HG03135 (cell line): Measurements from ENCODE around the gene JMJD1C.
"Not testable (repeated sequence)": the region's sequence is repeated elsewhere in the genome, so short reads cannot be mapped to it uniquely, and the experiment has no call there.

Experiments
- ATAC-seq: cut with Tn5 transposase; IDR thresholded peaks from one replicate; pipeline ENCODE4 v1.9.1; 2021; ENCODE audit warnings: mild to moderate bottlenecking, moderate library complexity; ENCODE audit not compliant: unreplicated experiment

Gene JMJD1C

GRCh38 chr10:63197344-63198092, 268.3 kb downstream of the JMJD1C start:
- ATAC-seq, result no peak

DNA sequence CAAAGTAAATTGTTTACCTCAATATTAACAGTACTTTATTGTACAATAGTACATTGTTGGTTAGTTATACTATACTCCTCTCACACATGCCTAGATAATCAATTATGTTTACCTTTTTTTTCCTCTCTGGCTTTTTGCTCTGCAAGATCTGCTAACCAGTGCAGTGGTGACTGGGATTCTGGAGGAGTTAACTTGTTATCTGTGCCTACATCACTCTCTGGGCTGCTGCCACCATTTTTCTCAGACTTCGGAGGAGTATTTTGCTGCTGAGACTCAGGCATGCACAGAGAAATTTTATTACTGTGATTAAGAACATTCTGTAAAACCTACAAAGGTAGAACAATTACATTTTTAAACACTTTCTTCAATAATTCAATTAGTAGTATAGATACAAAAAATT, 273.0 kb downstream of the JMJD1C start:
- no peak for ATAC-seq

- ATAC-seq, result no peak
Observed at GRCh38 chr10:63175534-63175933, 290.2 kb downstream of the JMJD1C start.

GRCh38 chr10:63173468-63174232, 292.1 kb downstream of the JMJD1C start:
- ATAC-seq, result peak; percentile 99

- ATAC-seq, result no peak
Observed at GRCh38 chr10:63171926-63172325, 293.9 kb downstream of the JMJD1C start.

- no peak for ATAC-seq
Observed at GRCh38 chr10:63171255-63171855, 294.4 kb downstream of the JMJD1C start.

- ATAC-seq, result no peak
Observed at GRCh38 chr10:63169624-63170023, 296.2 kb downstream of the JMJD1C start.

- ATAC-seq, result no peak
Observed at GRCh38 chr10:63168821-63169462, 296.8 kb downstream of the JMJD1C start.

- no peak for ATAC-seq
Observed at GRCh38 chr10:63166742-63167258, 299.0 kb downstream of the JMJD1C start.

DNA sequence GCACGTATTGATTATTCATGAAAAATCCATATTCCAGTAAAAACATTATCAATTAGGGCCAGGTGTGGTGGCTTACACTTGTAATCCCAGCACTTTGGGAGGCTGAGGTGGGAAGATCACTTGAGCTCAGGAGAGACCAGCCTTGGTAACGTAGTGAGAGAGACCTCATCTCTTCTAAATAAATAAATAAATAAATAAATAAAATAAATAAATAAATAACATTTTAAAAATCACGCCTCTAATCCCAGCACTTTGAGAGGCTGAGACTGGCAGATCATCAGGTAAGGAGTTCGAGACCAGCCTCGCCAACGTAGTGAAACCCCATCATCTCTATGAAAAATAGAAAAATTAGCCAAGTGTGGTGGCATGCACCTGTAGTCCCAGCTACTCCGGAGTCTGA, 300.5 kb downstream of the JMJD1C start:
- no peak for ATAC-seq

DNA sequence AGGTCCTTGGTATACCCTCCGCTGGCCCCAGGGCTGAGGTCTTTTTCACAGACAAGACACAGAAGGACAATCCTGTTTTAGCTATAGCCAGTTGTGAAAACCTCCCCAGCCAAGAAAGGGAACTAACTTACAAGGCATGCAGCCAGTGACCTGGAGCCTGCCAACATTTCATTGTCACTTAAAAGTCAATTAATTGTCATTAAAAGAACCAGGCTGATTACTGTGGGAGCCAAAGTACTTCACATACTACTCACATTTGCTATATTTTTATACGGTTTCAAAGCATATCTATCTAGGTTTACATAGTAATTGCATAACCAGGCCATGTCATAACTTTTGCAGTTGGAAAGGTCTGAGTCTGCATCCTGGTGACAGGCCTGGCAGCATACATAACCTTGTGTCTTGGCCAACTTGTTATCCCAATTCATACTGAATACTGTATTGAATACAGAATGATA, 301.6 kb downstream of the JMJD1C start:
- no peak for ATAC-seq

- no peak for ATAC-seq
Observed at GRCh38 chr10:63161592-63161991, 304.2 kb downstream of the JMJD1C start.

GRCh38 chr10:63157845-63158624, 307.7 kb downstream of the JMJD1C start:
- ATAC-seq, result peak; percentile 61

- ATAC-seq, result no peak
Observed at GRCh38 chr10:63156236-63156635, 309.5 kb downstream of the JMJD1C start.

GRCh38 chr10:63155388-63156020, 310.3 kb downstream of the JMJD1C start:
- no peak for ATAC-seq

- no peak for ATAC-seq
Observed at GRCh38 chr10:63154546-63155387, 311.0 kb downstream of the JMJD1C start.

DNA sequence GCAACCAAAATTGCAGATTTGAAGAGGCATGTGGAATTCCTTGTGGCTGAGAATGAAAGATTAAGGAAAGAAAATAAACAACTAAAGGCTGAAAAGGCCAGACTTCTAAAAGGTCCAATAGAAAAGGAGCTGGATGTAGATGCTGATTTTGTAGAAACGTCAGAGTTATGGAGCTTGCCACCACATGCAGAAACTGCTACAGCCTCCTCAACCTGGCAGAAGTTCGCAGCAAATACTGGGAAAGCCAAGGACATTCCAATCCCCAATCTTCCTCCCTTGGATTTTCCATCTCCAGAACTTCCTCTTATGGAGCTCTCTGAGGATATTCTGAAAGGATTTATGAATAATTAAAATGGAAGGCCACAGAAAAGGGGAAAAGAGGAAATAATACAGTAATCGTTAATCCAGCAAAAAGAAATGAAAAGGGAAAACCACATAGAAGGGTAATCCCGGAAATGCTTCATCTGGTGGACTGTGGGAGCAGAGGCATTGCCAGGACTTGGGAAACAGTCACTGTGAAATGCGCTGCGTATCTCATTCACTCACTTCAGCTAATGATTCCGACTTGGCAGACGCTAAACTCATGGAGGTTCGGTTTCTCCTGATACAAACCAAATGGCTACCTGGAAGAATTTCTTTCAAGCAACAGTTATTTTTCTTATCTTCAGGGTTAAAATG, 311.8 kb downstream of the JMJD1C start:
- ATAC-seq, result not testable (repeated sequence)

GRCh38 chr10:63150745-63151144, 315.0 kb downstream of the JMJD1C start:
- no peak for ATAC-seq
